GM21576 (cell line): Measurements from ENCODE around the gene DPH7.
"Not testable (repeated sequence)": the region's sequence is repeated elsewhere in the genome, so short reads cannot be mapped to it uniquely, and the experiment has no call there.

Experiments
- ATAC-seq: cut with Tn5 transposase; IDR thresholded peaks from one replicate; pipeline ENCODE4 v1.9.1; 2021; ENCODE audit warnings: mild to moderate bottlenecking, moderate library complexity; ENCODE audit not compliant: unreplicated experiment

DPH7 gene

DNA sequence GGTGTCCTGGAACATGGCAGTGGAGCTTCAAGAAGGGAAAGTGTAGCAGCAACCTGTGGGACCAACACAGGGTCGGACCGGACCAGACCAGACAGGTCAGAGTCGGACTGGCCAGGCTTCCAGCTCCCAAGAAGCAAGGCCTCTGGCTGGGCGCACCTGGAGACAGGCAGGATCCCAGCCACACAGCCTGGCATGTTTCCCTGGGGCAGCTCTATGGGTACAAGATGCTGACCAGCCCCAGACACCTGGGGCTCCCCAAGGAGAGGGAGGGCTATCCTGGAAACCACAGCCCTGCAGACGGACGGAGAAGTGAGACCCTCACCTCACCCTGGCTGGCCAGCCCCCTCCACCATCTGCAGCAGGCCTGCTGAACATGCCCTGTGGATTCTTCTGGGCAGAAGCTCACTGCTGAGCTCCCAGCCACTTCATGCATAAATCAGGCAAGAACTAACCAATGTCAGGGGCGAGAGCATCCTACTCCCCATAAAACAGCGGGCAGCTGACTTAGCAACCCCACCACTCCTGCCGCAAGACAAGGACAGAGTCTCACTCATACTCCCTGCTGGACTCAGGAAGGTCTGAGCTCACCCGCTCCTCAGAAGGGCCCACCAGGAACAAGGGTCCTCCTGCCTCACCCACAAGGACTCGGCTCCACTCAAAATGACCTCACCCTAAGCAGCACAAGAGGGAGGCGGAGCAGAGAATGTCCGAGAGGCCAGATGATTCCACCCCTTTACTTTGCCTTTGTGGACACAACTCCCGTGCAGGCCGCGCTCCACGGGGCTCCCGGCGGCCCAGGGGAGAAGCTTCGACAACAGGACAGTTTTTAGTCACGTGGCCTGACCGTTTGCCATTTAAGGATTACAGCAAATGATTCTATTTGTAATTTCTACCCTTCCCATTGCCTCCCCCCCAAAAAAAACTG is 2.9 kb upstream of the DPH7 start:
- ATAC-seq, result no peak

DNA sequence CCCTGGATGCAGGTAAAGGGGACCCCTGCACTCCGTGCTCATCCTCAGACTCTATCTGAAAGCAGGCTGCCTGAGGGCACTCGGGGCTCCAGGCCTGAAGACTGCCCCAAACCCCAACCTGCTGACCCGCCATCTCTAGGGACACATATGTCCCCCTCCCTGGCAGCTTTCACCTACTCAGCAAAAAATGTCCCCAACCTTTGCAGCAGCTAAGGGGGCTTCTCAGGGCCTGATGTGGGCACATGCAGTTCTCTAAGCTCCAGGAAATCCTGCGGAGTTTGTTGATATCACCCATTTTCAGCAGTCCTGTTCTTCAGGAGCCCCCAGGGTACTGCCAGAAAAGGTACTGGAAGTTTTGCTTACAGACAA is 2.2 kb upstream of the DPH7 start:
- ATAC-seq, result no peak

- no peak for ATAC-seq
Observed at GRCh38 chr9:137580209-137580953, 1.7 kb upstream of the DPH7 start.

- ATAC-seq, result no peak
Observed at GRCh38 chr9:137579259-137579604, 507 bp upstream of the DPH7 start.

GRCh38 chr9:137575716-137576411 is 2.9 kb downstream of the DPH7 start:
- ATAC-seq, result no peak

GRCh38 chr9:137575364-137575715 is 3.4 kb downstream of the DPH7 start:
- no peak for ATAC-seq

DNA sequence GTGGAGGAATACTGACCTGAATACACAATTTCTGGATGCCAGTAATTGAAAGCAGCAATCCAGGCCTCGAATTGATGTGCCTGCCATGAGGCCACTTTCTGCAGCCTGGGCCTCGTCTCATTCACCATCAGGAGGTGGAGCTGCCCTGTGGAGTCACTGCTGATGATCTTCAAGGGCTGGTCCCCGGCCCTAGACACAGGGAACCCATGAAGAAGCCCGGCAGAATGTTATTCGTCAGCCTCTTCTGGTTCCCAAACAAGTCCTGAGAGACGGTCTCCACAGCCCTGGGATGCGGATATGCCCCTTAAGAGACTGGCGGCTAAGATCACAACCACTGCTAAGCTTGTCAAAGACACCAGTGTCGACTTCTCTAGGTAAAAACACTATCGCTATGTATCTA is 4.5 kb downstream of the DPH7 start:
- ATAC-seq, result no peak

DNA sequence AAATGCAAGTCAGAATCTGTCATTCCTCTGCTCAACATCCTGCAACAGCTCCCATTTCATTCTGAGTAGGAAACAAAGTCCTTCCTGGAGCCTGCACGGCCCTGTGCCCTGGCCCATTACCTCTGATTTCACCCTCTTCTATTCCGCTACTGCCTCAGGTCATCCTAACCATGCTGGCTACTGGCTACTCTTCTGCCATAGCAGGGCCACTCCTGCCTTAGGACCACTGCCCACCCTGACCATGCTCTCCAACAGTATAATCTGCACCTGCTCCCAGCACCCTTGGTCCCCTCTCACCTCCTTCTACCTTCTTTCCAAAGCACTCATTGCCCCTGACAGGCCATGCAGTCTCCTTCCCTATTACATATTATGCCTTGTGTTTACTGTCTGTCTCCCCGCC is 8.2 kb downstream of the DPH7 start:
- no peak for ATAC-seq

DNA sequence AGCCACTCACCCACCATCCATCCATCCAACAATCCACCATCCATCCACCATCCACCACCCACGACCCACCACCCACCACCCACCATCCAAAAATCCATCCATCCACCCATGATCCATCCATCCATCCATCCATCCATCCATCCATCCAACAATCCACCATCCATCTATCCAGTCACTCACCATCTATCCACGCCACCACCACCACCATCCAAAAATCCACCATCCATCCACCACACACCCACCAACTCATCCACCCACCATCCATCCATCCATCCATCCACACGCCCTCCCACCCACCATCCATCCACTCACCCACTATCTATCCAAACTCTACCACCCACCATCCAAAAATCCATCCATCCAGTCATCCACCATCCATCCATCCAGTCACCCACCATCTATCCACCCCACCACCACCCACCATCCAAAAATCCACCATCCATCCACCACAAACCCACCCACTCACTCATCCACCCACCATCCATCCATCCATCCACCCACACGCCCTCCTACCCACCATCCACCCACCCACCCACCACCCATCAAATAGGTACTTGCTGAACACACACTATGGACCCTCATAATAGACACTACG is 9.0 kb downstream of the DPH7 start:
- no peak for ATAC-seq

DNA sequence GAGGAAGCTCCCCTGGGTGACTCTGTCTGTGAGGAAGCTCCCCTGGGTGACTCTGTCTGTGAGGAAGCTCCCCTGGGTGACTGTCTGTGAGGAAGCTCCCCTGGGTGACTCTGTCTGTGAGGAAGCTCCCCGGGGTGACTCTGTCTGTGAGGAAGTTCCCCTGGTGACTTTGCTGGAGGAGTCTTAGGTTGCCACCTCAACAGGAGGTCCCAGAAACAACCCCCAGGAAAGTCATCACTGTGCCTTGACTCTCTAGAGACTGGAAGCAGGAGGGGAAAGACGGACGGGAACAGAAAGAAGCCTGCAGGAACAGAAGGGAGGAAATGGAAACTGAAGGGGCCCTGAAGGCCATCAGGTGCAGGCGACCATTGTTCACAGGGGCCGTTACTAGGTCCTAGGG is 10.3 kb downstream of the DPH7 start:
- not testable (repeated sequence) for ATAC-seq

- no peak for ATAC-seq
Observed at GRCh38 chr9:137564817-137565411, 13.8 kb downstream of the DPH7 start.

- no peak for ATAC-seq
Observed at GRCh38 chr9:137564134-137564533, 14.6 kb downstream of the DPH7 start.

DNA sequence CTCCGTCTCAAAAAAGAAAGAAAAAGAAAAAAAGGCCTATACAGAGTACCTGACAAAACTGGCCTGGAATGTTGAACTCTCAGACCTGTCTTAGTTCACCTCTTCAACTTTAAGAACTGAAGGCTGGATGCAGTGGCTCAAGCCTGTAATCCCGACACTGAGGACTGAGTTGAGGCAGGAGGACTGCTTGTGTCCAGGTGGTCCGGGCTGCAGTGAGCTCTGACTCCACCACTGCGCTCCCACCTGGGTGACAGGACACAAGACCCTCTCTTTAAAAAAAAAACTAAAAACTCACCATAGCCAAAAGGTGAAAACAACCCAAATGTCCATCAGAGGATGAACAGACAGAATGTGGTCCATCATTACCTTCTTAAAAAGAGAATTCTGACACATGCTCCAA is 20.6 kb downstream of the DPH7 start:
- ATAC-seq, result no peak

GRCh38 chr9:137556069-137556838 is 22.5 kb downstream of the DPH7 start:
- no peak for ATAC-seq

- no peak for ATAC-seq
Observed at GRCh38 chr9:137555179-137555578, 23.5 kb downstream of the DPH7 start.

DNA sequence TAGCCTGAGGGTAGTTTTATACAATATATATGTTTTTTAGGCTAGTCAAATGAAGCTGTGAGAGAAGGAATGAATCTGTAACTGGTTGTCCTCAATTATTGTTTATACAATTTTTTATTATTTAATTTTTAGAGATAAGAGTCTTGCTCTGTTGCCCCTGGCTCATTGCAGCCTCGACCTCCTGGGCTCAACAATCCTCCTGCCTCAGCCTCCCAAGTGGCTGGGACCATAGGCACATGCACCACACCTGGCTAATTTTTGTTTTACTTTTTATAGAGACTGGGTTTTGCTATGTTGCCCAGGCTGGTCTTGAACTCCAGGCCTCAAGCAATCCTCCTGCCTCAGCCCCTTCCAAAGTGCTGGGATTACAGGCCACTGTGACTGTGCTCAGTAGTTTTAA is 24.4 kb downstream of the DPH7 start:
- ATAC-seq, result no peak

- ATAC-seq, result not testable (repeated sequence)
Observed at GRCh38 chr9:137553654-137554053, 25.1 kb downstream of the DPH7 start.

DNA sequence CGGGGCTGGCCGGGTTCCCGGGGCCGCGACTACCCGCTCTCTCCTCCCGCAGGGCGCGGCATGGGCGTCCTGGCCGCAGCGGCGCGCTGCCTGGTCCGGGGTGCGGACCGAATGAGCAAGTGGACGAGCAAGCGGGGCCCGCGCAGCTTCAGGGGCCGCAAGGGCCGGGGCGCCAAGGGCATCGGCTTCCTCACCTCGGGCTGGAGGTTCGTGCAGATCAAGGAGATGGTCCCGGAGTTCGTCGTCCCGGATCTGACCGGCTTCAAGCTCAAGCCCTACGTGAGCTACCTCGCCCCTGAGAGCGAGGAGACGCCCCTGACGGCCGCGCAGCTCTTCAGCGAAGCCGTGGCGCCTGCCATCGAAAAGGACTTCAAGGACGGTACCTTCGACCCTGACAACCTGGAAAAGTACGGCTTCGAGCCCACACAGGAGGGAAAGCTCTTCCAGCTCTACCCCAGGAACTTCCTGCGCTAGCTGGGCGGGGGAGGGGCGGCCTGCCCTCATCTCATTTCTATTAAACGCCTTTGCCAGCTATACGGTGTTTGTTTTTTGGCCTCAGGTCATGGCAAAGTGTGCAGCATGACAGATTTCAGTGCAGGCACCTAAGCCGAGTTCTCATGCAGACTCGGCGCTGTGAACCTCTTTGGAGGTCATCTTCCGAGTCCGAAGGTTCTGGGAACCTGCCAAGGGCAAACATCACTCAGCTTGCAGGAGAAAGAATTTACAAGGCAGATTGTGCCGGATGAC is 26.5 kb downstream of the DPH7 start:
- peak; percentile 5 for ATAC-seq

DNA sequence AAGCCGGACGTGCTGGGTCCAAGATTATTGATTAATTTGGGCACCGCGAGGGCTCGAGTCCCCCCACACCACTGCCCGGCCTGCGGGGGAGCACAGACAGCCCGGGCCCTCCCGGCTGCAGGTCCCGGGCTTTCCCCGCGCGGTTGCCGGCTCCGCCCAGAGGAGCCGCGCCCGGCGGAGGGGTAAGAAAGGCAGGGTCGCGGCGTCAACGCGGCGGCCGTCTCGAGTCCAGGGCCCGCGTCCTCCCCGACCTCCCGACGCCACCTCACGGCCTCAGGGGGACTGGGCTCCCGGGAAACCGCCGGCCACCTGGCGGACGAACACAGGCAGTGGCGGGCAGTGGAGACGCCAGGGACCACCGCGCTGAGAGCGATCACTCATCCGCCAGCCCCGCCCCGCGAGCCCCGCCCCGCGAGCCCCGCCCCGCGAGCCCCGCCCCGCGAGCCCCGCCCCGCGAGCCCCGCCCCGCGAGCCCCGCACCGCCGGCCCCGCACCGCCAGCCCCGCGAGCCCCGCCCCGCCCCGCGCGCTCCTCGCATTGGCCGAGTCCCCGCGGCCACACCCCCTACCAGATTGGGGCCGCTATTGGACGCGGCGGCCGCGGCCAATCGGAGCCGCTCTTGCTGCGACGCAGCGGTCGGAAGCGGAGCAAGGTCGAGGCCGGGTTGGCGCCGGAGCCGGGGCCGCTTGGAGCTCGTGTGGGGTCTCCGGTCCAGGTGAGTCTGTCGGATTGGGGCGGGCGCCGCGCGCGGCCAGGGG is 27.3 kb downstream of the DPH7 start, which contains the start of gene MRPL41:
Gene MRPL41 (plus strand): TSS at position 616 of the 758 bp plus-strand sequence. CDS start 203 bp downstream, outside the sequence.
- ATAC-seq, result peak; percentile 79
